Hepatocyte (in vitro differentiated cells): ENCODE data around the gene PRXL2B.

Experiments used
- CTCF ChIP-seq: fragments of 200-600 bp; sonication (generic); IDR thresholded peaks from 2 replicates; pipeline ENCODE4 v1.5.1; 2016; ENCODE audit warnings: antibody characterized with exemption, mild to moderate bottlenecking; ENCODE audit not compliant: poor library complexity
- EZH2 ChIP-seq: fragments of 200-600 bp; sonication (generic); IDR thresholded peaks from 2 replicates; pipeline ENCODE4 v1.6.1; 2016; ENCODE audit warnings: antibody characterized with exemption, mild to moderate bottlenecking, borderline replicate concordance
- EZH2phosphoT487 ChIP-seq: fragments of 200-600 bp; sonication (generic); IDR thresholded peaks from one replicate; pipeline ENCODE4 v1.6.1; 2018; ENCODE audit warnings: antibody characterized with exemption, mild to moderate bottlenecking, low read depth, moderate library complexity; ENCODE audit not compliant: unreplicated experiment, severe bottlenecking

DNA sequence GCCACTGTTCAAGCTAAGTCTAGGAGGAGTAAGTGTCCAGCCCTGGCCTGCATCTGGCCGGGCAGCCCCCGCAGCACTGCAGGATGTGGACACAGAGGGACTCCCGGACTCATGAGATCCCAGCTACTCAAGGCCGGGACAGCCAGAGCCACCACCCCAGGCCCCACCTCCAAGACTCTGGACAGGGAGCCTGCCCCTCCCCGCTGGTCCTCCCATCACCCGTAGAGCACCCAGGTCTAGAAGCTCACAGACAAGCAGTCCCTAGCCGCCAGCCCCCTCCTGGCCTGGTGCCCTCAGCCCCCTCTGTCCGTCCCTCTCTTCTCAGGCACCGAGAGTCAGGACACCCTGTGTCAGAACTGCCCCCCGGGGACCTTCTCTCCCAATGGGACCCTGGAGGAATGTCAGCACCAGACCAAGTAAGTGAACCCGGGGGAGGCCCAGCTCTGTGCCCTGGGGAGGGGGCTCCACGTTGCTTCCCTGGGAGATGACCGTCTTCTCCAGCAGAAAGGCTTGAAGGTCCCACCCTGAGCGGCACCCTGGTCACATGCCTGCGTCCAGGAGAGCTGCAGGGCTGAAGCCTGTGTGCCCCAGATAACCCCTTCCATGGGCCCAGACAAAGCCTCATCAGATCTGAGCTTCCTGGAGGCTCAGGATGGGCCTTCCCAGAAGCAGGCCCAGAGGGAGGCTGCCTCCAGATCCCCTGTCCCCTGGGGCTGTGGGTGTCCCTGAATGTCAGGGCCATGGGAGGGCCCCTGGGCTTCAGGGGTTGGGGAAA lies 26.1 kb upstream of the PRXL2B start:
- TF ChIP-seq CTCF (no peak), EZH2phosphoT487 (no peak), EZH2 (no peak)
